ENCODE measurements around the gene CELA3B. TPM values are rescaled to one million over a fixed set of nuclear protein-coding genes. Genes with fewer than 3 reads are reported as not detected.
"Not testable (repeated sequence)": the region's sequence is repeated elsewhere in the genome, so short reads cannot be mapped to it uniquely, and the experiment has no call there.

The CELA3B gene
- total RNA-seq, 4 donors from 2014 or later, result not detected

DNA sequence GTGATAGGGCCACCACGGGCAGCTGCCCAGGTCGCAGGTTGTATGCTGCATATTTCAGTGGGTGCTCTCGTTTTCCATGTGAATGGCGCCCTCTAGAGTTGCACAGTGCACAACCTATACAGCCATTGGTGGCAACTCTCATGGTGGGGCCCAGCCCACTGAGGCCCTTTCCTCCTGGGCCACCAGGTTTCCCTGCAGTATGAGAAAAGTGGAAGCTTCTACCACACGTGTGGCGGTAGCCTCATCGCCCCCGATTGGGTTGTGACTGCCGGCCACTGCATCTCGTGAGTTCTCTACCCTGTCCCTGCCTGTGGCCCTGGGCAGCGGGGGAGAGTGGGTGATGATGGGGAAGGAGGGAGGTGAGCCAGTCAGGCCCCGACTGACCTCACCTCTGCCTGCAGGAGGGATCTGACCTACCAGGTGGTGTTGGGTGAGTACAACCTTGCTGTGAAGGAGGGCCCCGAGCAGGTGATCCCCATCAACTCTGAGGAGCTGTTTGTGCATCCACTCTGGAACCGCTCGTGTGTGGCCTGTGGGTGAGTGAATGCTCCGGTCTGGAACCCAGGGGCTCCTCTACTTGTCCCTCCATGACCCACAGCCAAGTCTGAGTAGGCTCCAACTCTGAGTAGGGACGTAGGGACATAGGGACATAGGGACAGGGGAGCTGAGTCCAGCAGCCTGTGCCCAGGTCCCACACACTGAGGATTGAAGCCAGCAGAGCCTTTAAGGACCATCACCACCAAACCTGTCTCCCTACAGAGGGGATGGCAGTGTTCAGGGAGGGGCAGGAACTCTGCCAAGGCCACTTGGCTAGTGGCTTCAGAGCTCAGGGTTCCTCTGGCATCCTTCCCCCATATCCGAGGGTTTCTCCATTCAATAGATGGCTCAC, 28.7 kb downstream of the CELA3B start:
- peak; percentile 61 to 68 for ATAC-seq
- in situ Hi-C loops (cut with MboI; ENCODE audit: low sequenced_read_pairs in 4 of 4); H3K27me3 ChIP-seq; H3K36me3 ChIP-seq; H3K4me1 ChIP-seq; H3K9me3 ChIP-seq; DNase-seq; H3K27ac ChIP-seq; H3K4me3 ChIP-seq; intact Hi-C loops (cut with DNase I; ENCODE audit: low total_unique reads): not testable (repeated sequence)
- TF ChIP-seq, protein P1, sequence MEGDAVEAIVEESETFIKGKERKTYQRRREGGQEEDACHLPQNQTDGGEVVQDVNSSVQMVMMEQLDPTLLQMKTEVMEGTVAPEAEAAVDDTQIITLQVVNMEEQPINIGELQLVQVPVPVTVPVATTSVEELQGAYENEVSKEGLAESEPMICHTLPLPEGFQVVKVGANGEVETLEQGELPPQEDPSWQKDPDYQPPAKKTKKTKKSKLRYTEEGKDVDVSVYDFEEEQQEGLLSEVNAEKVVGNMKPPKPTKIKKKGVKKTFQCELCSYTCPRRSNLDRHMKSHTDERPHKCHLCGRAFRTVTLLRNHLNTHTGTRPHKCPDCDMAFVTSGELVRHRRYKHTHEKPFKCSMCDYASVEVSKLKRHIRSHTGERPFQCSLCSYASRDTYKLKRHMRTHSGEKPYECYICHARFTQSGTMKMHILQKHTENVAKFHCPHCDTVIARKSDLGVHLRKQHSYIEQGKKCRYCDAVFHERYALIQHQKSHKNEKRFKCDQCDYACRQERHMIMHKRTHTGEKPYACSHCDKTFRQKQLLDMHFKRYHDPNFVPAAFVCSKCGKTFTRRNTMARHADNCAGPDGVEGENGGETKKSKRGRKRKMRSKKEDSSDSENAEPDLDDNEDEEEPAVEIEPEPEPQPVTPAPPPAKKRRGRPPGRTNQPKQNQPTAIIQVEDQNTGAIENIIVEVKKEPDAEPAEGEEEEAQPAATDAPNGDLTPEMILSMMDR (IDR thresholded peaks at IDR 0.05 in 4 of 5, conservative IDR thresholded peaks at IDR 0.05 in 1 of 5), result peak in 2 of 5 experiments; percentile 3 to 39

GRCh38 chr1:22006736-22007135, 29.9 kb downstream of the CELA3B start:
- H3K36me3 ChIP-seq; DNase-seq; H3K27ac ChIP-seq; H3K4me1 ChIP-seq; H3K9me3 ChIP-seq; H3K4me3 ChIP-seq; H3K27me3 ChIP-seq; in situ Hi-C loops (cut with MboI; ENCODE audit: low sequenced_read_pairs in 4 of 4); ATAC-seq; intact Hi-C loops (cut with DNase I; ENCODE audit: low total_unique reads): not testable (repeated sequence)

- intact Hi-C loops (cut with DNase I; ENCODE audit: low total_unique reads); DNase-seq: not testable (repeated sequence)
Measured at GRCh38 chr1:22007262-22007661, 30.4 kb downstream of the CELA3B start.

DNA sequence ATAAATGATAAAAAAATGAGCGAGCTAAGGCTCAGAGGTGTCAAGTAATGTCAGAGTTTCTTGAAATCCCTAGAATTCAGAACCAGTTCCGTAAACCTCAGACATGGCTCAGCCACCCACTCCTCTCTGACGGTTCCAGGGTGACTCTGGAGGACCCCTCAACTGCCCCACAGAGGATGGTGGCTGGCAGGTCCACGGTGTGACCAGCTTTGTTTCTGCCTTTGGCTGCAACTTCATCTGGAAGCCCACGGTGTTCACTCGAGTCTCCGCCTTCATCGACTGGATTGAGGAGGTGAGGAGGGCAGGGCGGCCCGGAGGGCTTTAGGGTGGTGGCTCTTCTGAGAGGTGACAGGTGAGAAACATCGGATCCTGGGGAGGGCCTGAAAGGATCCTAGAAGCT, 32.7 kb downstream of the CELA3B start:
- in situ Hi-C loops (cut with MboI; ENCODE audit: low sequenced_read_pairs in 4 of 4); H3K4me3 ChIP-seq: not testable (repeated sequence)

More at GRCh38 chr1:22007262-22007661, 30.4 kb downstream of the CELA3B start:
- H3K27ac ChIP-seq; H3K27me3 ChIP-seq; in situ Hi-C loops (cut with MboI; ENCODE audit: low sequenced_read_pairs in 4 of 4); H3K36me3 ChIP-seq; H3K4me1 ChIP-seq; H3K4me3 ChIP-seq; ATAC-seq; H3K9me3 ChIP-seq: not testable (repeated sequence)

GRCh38 chr1:22012752-22013151, 35.9 kb downstream of the CELA3B start:
- H3K27ac ChIP-seq; intact Hi-C loops (cut with DNase I; ENCODE audit: low total_unique reads); ATAC-seq; DNase-seq; H3K4me3 ChIP-seq; H3K36me3 ChIP-seq; H3K4me1 ChIP-seq; in situ Hi-C loops (cut with MboI; ENCODE audit: low sequenced_read_pairs in 4 of 4); H3K27me3 ChIP-seq; H3K9me3 ChIP-seq: not testable (repeated sequence)

More for the DNA sequence above, 32.7 kb downstream of the CELA3B start:
- ATAC-seq; H3K9me3 ChIP-seq; H3K36me3 ChIP-seq; DNase-seq; H3K27me3 ChIP-seq; H3K4me1 ChIP-seq; intact Hi-C loops (cut with DNase I; ENCODE audit: low total_unique reads); H3K27ac ChIP-seq: not testable (repeated sequence)

DNA sequence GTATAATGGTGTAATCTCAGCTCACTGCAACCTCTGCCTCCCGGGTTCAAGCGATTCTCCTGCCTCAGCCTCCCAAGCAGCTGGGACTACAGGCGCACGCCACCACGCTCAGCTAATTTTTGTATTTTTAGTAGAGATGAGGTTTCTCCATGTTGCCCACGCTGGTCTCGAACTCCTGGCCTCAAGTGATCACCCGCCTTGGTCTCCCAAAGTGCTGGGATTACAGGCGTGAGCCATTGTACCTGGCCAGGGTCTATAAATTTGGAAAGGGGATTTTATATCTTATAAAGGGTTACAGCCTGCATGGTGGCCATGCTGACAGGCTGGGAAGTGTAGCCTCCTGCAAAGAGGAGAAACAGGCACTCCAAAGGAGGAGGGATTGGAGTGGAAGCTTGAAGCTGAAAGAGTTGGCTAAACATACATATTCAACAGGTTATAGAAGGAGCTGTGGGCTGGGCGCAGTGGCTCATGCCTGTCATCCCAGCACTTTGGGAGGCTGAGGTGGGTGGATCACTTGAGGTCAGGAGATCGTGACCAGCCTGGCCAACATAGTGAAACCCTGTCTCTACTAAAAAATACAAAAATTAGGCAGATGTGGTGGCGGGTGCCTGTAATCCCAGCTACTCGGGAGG, 37.9 kb downstream of the CELA3B start:
- H3K27ac ChIP-seq; DNase-seq; ATAC-seq; H3K27me3 ChIP-seq; H3K9me3 ChIP-seq; H3K4me3 ChIP-seq; in situ Hi-C loops (cut with MboI; ENCODE audit: low sequenced_read_pairs in 4 of 4); intact Hi-C loops (cut with DNase I; ENCODE audit: low total_unique reads); H3K36me3 ChIP-seq; H3K4me1 ChIP-seq: not testable (repeated sequence)

Measured in gastrocnemius medialis (tissue), 4 donors.